Measurements from ENCODE around the gene ECI2.
"Not testable (repeated sequence)": the region's sequence is repeated elsewhere in the genome, so short reads cannot be mapped to it uniquely, and the experiment has no call there.

The ECI2 gene

GRCh38 chr6:4101298-4101697 lies 34.1 kb downstream of the ECI2 start:
- DNase-seq: no peak

- DNase-seq: no peak
These were observed 34.7 kb downstream of the ECI2 start for GRCh38 chr6:4100655-4101054.

- no peak for DNase-seq
These were observed 42.1 kb downstream of the ECI2 start for GRCh38 chr6:4093288-4093687.

- no peak for DNase-seq
These were observed 43.4 kb downstream of the ECI2 start for GRCh38 chr6:4091941-4092340.

GRCh38 chr6:4090043-4090442 lies 45.3 kb downstream of the ECI2 start:
- not testable (repeated sequence) for DNase-seq

GRCh38 chr6:4088704-4089103 lies 46.7 kb downstream of the ECI2 start:
- DNase-seq: no peak

GRCh38 chr6:4085332-4085700 lies 50.1 kb downstream of the ECI2 start:
- no peak for DNase-seq

- no peak for DNase-seq
These were observed 50.7 kb downstream of the ECI2 start for GRCh38 chr6:4084444-4085331.

GRCh38 chr6:4078691-4079471 lies 56.5 kb downstream of the ECI2 start, which contains the start of gene FAM217A:
TSS of gene FAM217A (minus strand) at chr6:4079137. CDS start at chr6:4077414, 1,723 bp downstream.
- no peak for DNase-seq

GRCh38 chr6:4074478-4075235 lies 60.7 kb downstream of the ECI2 start:
- no peak for DNase-seq

GRCh38 chr6:4071330-4071729 lies 64.0 kb downstream of the ECI2 start:
- DNase-seq: no peak

- no peak for DNase-seq
These were observed 66.2 kb downstream of the ECI2 start for GRCh38 chr6:4069199-4069598.

GRCh38 chr6:4067673-4068072 lies 67.7 kb downstream of the ECI2 start:
- DNase-seq: no peak

- no peak for DNase-seq
These were observed 69.2 kb downstream of the ECI2 start for GRCh38 chr6:4066029-4066755.
